Type B pancreatic cell (in vitro differentiated cells): ENCODE measurements around the gene SLC26A4. TPM values are rescaled to one million over a fixed set of nuclear protein-coding genes. Genes with fewer than 3 reads are reported as not detected.

Experiments used
- DNase-seq: peaks from one replicate; pipeline ENCODE4 v3.0.0; 2021; ENCODE audit warnings: mixed read lengths; ENCODE audit not compliant: unreplicated experiment; ENCODE audit errors: extremely low spot score
- H3K27ac Mint-ChIP-seq: 2 replicates; pipeline ENCODE4 v1.8.0; 2021; ENCODE audit warnings: mild to moderate bottlenecking, mixed read lengths
- H3K27me3 Mint-ChIP-seq: 2 replicates; pipeline ENCODE4 v1.8.0; 2021; ENCODE audit warnings: mixed read lengths
- H3K36me3 Mint-ChIP-seq: 2 replicates; pipeline ENCODE4 v1.8.0; 2021; ENCODE audit warnings: mixed read lengths
- H3K4me1 Mint-ChIP-seq: one replicate; pipeline ENCODE4 v1.8.0; 2021; ENCODE audit warnings: mixed read lengths; ENCODE audit not compliant: unreplicated experiment
- H3K4me3 Mint-ChIP-seq: 2 replicates; pipeline ENCODE4 v1.8.0; 2021; ENCODE audit warnings: mild to moderate bottlenecking, mixed read lengths
- H3K9me3 Mint-ChIP-seq: 2 replicates; pipeline ENCODE4 v1.8.0; 2021; ENCODE audit warnings: mixed read lengths
- total RNA-seq: library from RNA; stranded (reverse); gene quantifications from 2 replicates; pipeline ENCODE4 v1.2.1, GENCODE V29; 2021; ENCODE audit warnings: low replicate concordance
- TF ChIP-seq, protein P1 (sequence below): fragments of 200-600 bp; sonication (generic); conservative IDR thresholded peaks from 2 replicates; pipeline ENCODE4 v1.5.0; 2021; ENCODE audit warnings: antibody characterized with exemption, mild to moderate bottlenecking

SLC26A4 gene
- total RNA-seq, 1 donor from 2014 or later = not detected

DNA sequence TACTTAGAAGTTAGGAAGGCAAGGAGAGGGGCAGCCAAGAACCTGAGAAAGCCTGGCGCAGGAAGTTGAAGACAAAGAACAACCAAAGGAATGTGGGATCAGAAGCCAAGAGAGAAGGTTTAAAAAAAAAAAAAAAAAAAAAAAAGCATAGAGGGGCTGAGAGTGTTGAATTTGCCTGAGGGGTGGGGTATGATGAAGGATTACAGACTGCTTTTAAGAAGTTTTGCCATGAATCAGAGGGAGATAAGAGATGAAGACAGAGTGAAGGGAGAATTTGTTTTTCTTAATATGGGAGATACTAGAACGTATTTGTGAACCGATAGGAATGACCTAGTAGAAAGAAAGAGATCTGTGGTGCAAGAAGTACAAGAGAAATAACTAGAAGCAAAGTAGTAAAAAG is 6.7 kb downstream of the SLC26A4 start:
- TF ChIP-seq, protein P1, sequence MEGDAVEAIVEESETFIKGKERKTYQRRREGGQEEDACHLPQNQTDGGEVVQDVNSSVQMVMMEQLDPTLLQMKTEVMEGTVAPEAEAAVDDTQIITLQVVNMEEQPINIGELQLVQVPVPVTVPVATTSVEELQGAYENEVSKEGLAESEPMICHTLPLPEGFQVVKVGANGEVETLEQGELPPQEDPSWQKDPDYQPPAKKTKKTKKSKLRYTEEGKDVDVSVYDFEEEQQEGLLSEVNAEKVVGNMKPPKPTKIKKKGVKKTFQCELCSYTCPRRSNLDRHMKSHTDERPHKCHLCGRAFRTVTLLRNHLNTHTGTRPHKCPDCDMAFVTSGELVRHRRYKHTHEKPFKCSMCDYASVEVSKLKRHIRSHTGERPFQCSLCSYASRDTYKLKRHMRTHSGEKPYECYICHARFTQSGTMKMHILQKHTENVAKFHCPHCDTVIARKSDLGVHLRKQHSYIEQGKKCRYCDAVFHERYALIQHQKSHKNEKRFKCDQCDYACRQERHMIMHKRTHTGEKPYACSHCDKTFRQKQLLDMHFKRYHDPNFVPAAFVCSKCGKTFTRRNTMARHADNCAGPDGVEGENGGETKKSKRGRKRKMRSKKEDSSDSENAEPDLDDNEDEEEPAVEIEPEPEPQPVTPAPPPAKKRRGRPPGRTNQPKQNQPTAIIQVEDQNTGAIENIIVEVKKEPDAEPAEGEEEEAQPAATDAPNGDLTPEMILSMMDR = no peak
- H3K27ac Mint-ChIP-seq = no peak overlapping the region
- H3K9me3 Mint-ChIP-seq = no peaks in the 10 kb centered on the region
- no peak overlapping the region for H3K4me3 Mint-ChIP-seq
- no peak for DNase-seq
- H3K27me3 Mint-ChIP-seq = peaks cover 44% of the 10 kb centered on the region
- H3K4me1 Mint-ChIP-seq = no peaks in the 10 kb centered on the region
- H3K36me3 Mint-ChIP-seq = no peaks in the 10 kb centered on the region

DNA sequence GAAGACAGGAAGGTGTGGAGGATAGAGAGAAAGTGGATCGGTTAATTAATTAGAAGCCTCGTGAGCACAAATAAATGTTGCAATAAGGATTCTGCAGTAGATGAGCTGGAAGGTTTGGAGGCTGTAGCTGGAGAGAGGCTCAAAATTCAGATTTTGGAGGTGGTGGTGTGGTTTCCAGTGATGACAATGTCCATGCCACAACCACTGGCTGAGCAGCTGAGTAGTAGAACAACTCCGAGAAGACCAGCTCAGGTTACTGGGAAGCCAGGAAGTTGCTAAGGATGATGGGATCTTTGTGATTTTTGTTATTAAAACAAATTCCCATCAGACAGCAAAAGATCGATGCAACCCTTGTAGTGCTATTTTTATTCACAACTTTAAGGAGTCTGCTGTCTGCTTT is 7.7 kb downstream of the SLC26A4 start:
- H3K9me3 Mint-ChIP-seq = no peaks in the 10 kb centered on the region
- no peaks in the 10 kb centered on the region for H3K36me3 Mint-ChIP-seq
- H3K27ac Mint-ChIP-seq = no peak overlapping the region
- peaks cover 40% of the 10 kb centered on the region for H3K27me3 Mint-ChIP-seq
- no peak overlapping the region for H3K4me3 Mint-ChIP-seq
- TF ChIP-seq, protein P1 = no peak
- no peaks in the 10 kb centered on the region for H3K4me1 Mint-ChIP-seq
- DNase-seq = no peak

DNA sequence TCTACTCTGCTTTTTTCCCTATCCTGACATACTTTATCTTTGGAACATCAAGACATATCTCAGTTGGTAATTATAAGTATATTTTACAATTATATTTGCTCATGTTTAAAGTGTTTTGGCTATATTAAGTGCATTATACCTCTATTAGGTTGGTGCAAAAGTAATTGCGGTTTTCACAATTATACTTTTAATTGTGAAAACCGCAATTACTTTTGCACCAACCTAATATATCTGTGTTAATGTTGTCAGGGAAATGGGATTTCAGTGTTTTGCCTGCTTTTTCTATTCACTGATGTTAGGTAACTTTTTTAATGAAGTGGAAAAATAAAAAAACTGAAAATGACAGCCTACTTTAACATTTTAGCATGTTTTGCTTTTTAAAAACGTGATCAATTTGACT is 11.6 kb downstream of the SLC26A4 start:
- Mint-ChIP-seq H3K4me1 (no peaks in the 10 kb centered on the region), H3K9me3 (no peaks in the 10 kb centered on the region), H3K36me3 (no peaks in the 10 kb centered on the region), H3K4me3 (no peak overlapping the region), H3K27me3 (peaks cover 30% of the 10 kb centered on the region), H3K27ac (no peak overlapping the region)
- TF ChIP-seq, protein P1 = no peak
- DNase-seq = no peak

DNA sequence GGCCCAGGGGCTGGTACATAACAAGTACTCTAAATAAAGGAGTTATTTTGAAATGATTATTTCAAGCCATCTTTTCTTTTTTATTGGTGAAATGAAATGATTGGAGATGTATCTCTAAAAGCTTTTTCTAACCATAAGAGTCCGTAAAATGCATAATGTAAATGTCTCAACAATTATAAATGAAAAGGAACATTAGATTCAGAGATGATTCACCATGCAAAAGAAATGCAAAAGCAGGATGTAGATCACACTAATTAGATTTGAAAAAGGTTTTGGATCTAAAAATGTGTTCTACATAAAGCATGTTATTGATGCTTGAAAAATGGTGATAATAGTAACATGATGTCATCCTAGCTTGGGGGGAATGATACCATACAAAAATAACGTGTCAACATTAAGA is 15.6 kb downstream of the SLC26A4 start:
- H3K4me1 Mint-ChIP-seq = no peaks in the 10 kb centered on the region
- no peaks in the 10 kb centered on the region for H3K9me3 Mint-ChIP-seq
- TF ChIP-seq, protein P1 = no peak
- peaks cover 18% of the 10 kb centered on the region for H3K27me3 Mint-ChIP-seq
- no peak overlapping the region for H3K27ac Mint-ChIP-seq
- no peak overlapping the region for H3K4me3 Mint-ChIP-seq
- DNase-seq = no peak
- no peaks in the 10 kb centered on the region for H3K36me3 Mint-ChIP-seq

DNA sequence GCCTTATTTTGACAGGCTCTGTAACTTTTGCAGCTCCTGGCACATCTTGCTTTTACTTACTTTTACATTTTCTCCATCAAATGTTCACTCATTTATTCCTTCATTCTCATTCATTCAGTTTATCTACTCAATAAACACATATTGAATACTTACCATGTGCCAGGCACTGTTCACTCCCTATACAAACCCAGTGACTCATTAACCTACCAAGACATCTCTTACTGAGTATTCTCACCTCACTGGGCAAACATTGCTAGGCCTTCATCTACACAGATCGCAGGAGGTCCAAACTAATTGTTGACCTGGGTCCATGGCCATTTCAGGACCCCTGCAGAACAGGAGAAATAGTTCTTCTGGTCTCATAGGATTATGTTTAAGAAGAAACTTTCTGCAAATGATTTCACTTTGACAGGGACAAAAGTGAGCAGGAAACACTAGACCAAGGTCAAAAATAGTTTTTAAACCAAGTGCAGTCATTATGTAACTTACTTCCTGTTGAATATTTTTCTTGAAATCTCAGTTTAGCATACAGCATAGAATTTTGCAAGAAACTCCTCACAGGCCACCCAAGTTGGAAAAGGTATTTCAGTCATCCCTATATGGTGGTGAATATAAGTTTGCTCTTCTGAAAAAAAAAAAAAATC is 17.6 kb downstream of the SLC26A4 start:
- Mint-ChIP-seq H3K27ac (no peak overlapping the region), H3K4me1 (no peaks in the 10 kb centered on the region), H3K9me3 (no peaks in the 10 kb centered on the region), H3K27me3 (peaks cover 13% of the 10 kb centered on the region), H3K36me3 (no peaks in the 10 kb centered on the region), H3K4me3 (no peak overlapping the region)
- DNase-seq = no peak
- TF ChIP-seq, protein P1 = no peak

DNA sequence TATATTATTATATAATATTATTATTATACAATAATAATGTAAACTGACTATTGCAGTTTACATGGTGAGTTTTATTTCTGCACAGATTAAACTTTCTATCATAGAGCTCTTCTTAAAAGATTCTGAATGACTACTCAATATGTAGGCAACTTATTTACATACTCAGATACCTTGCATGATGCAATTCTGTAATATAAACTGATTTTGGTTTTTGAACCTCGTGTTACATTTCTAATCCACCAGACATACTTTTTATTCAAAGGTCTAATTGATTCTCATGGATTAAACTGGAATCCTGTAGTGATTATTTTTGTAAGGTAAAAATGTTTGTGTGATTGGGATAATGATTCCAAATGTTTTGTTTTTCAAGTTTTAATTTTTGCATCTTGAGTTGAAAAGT is 19.9 kb downstream of the SLC26A4 start:
- peaks cover 3% of the 10 kb centered on the region for H3K27me3 Mint-ChIP-seq
- TF ChIP-seq, protein P1 = no peak
- no peak for DNase-seq
- no peak overlapping the region for H3K4me3 Mint-ChIP-seq
- no peaks in the 10 kb centered on the region for H3K4me1 Mint-ChIP-seq
- no peak overlapping the region for H3K27ac Mint-ChIP-seq
- no peaks in the 10 kb centered on the region for H3K9me3 Mint-ChIP-seq
- H3K36me3 Mint-ChIP-seq = no peaks in the 10 kb centered on the region
